H1 (cell line): ENCODE data around the gene RSPH9. TPM values are rescaled to one million over a fixed set of nuclear protein-coding genes. Genes with fewer than 3 reads are reported as not detected.

ENCODE experiments used
- EGR1 ChIP-seq: IDR thresholded peaks from 2 replicates; pipeline ENCODE4 v1.6.1; 2011; ENCODE audit warnings: low read depth, low read length, borderline replicate concordance
- EP300 ChIP-seq, 2 experiments: IDR thresholded peaks; 1 replicate in 1 of 2; 2 replicates in 1 of 2; pipeline ENCODE4 v1.6.1; 2011 to 2012; ENCODE audit warnings: low read depth in 2 of 2, low read length in 2 of 2, mild to moderate bottlenecking in 2 of 2, borderline replicate concordance in 1 of 2, inconsistent platforms in 1 of 2, moderate library complexity in 1 of 2
- POU5F1 ChIP-seq: IDR thresholded peaks from 2 replicates; pipeline ENCODE4 v1.6.1; 2011; ENCODE audit warnings: low read depth, mild to moderate bottlenecking, low read length, moderate library complexity
- polyA plus RNA-seq, 7 experiments: library from polyadenylated mRNA; depleted of rRNA in 3 of 7; stranded (reverse) in 5 of 7; unstranded in 2 of 7; fragments of >200 nt in 5 of 7; fragments of 200-250 nt in 2 of 7; gene quantifications; 1 replicate in 5 of 7; 2 replicates in 1 of 7; 4 replicates in 1 of 7; pipeline versions ENCODE4 v1.2.1 to v1.2.3, GENCODE V29; 2011 to 2013; ENCODE audit warnings: missing spikeins in 2 of 7, mixed read lengths in 2 of 7
- total RNA-seq: library from RNA; stranded (reverse); fragmentation: NEBNext Ultra II Directional; extraction: Animal tissue kit (Norgen Biotek cat#: 25700); gene quantifications from 2 replicates; pipeline ENCODE4 v1.2.1, GENCODE V29; 2021

The RSPH9 gene
- total and polyA plus RNA-seq, 2 of the 8 experiments (the other 6 are each of a cell fraction or from before 2014, with no cell fraction given), result 0.15 to 0.23 TPM

DNA sequence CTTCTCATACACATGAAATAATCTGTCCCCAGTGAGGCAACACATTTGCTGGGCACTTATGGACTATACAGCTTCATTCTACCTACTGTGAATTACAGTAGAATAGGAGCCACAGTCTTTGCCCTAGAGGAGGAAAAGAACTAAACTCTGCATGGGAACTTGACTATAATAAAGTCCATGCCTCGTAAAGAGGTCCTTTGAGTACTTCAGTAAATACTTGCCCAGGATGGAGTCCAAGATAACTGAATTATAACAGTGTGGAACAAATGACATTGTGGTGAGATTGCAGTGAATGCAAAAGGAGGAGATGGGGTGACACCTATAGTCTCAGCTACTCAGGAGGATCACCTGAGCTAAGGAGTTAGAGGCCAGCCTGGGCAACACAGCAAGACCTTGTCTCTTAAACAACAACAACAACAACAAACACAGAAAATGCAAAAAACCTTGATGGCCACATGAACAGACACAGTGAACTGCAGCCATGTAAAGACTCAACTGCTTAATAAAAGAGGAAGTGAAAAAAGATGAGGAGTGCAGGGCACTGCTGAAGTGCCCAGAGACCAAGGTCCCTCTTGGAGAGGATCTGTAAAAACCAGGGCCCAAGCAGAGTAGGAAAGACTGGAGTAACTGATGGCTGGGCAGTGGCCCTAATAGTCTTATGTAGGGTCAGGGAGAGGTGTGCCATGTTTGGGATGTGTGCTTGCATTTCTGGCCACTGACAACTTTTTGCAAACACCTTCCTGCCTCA lies 39.0 kb downstream of the RSPH9 start (continued):
- TF ChIP-seq EGR1 (no peak), POU5F1 (no peak), EP300 (IDR thresholded peaks at IDR 0.05; ENCODE audit: borderline replicate concordance in 1 of 2, low read depth in 2 of 2, low read length in 2 of 2) (no peak)
